Thyroid gland (tissue), 4 donors: ENCODE measurements around the gene NUMBL. TPM values are rescaled to one million over a fixed set of nuclear protein-coding genes. Genes with fewer than 3 reads are reported as not detected.

Source experiments
- DNase-seq, 2 donors: peaks; one replicate each; pipeline ENCODE4 v3.0.0-alpha.2; 2019
- H3K27ac ChIP-seq, 3 donors: fragments of 200-600 bp; sonication (generic); 1 replicate in 2 of 3; 2 replicates in 1 of 3; pipeline ENCODE4 v1.5.1; 2016 to 2019; ENCODE audit warnings: mild to moderate bottlenecking in 1 of 3, moderate library complexity in 1 of 3
- H3K27me3 ChIP-seq: fragments of 200-600 bp; sonication (generic); one replicate; pipeline ENCODE4 v1.5.1; 2019
- H3K36me3 ChIP-seq, 2 donors: fragments of 200-600 bp; sonication (generic); one replicate each; pipeline ENCODE4 v1.5.1; 2016 to 2019
- H3K4me1 ChIP-seq, 2 donors: fragments of 200-600 bp; sonication (generic); one replicate each; pipeline ENCODE4 v1.5.1; 2017 to 2019
- H3K4me3 ChIP-seq, 3 donors: fragments of 200-600 bp; sonication (generic); replicated peaks in 1 of 3; 1 replicate in 2 of 3; 2 replicates in 1 of 3; pipeline ENCODE4 v1.5.1; 2016; ENCODE audit warnings: mild to moderate bottlenecking in 1 of 3
- H3K9me3 ChIP-seq: fragments of 200-600 bp; sonication (generic); one replicate; pipeline ENCODE4 v1.5.1; 2017
- POLR2A ChIP-seq, 2 donors: fragments of 450-650 bp; IDR thresholded peaks; one replicate each; pipeline ENCODE4 v1.6.1; 2017; ENCODE audit warnings: antibody characterized with exemption in 2 of 2, mild to moderate bottlenecking in 2 of 2, moderate library complexity in 1 of 2
- WGBS, 2 donors: methylation state at CpG; one replicate each; pipeline ENCODE4 v1.1.5; 2017; 5-methylcytosine and 5-hydroxymethylcytosine counted together
- intact Hi-C: fragments of 100-400 bp; cut with DNase I; formaldehyde crosslinking; loops from one replicate; pipeline ENCODE4 v1.15.1; 2023
- small RNA-seq: library from RNA; depleted of rRNA; stranded (forward); fragments of <200 nt; gene quantifications from one replicate; pipeline ENCODE3, GENCODE V24; 2016
- total RNA-seq, 4 donors: library from RNA; depleted of rRNA; stranded (reverse); fragments of >200 nt; gene quantifications; one replicate each; pipeline ENCODE4 v1.2.3, GENCODE V29; 2016
- TF ChIP-seq, protein P1 (sequence below), 6 experiments: fragments of 200-600 bp in 3 of 6; fragments of 450-650 bp in 3 of 6; sonication (generic) in 3 of 6; IDR thresholded peaks; one replicate each; pipeline ENCODE4 v1.5.1; 2016 to 2019; ENCODE audit warnings: antibody characterized with exemption in 6 of 6, mild to moderate bottlenecking in 2 of 6, inconsistent platforms in 1 of 6, moderate library complexity in 1 of 6

Gene NUMBL
- total RNA-seq, 4 donors from 2014 or later = 14.2 to 22.5 (median 17.0) TPM

DNA sequence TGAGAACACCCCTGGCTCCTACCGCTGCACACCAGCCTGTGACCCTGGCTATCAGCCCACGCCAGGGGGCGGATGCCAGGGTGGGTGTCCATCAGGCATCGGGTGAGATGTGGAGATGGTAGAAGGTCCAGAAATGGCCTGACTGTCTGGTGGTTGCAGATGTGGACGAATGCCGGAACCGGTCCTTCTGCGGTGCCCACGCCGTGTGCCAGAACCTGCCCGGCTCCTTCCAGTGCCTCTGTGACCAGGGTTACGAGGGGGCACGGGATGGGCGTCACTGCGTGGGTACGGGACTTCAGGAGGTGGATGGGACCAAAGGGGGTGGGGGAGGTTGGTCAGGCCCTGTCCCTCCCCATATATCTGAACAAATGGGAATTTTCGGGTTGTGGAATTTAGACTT is 73.5 kb downstream of the NUMBL start:
- no peak overlapping the region for H3K4me3 ChIP-seq
- peaks cover 8 to 20% of the 10 kb centered on the region in 2 donors for H3K36me3 ChIP-seq
- peaks cover 0 to 6% of the 10 kb centered on the region in 2 donors for H3K4me1 ChIP-seq
- no peak overlapping the region for H3K27ac ChIP-seq
- DNase-seq = no peak
- intact Hi-C loops = no loop called here
- H3K9me3 ChIP-seq = no peaks in the 10 kb centered on the region
- H3K27me3 ChIP-seq = no peaks in the 10 kb centered on the region
- WGBS, 2 donors = 95 to 97% methylated on average over 16 to 17 of the region's 17 CpGs
- no peak for TF ChIP-seq POLR2A (IDR thresholded peaks at IDR 0.05)
- TF ChIP-seq, protein P1, sequence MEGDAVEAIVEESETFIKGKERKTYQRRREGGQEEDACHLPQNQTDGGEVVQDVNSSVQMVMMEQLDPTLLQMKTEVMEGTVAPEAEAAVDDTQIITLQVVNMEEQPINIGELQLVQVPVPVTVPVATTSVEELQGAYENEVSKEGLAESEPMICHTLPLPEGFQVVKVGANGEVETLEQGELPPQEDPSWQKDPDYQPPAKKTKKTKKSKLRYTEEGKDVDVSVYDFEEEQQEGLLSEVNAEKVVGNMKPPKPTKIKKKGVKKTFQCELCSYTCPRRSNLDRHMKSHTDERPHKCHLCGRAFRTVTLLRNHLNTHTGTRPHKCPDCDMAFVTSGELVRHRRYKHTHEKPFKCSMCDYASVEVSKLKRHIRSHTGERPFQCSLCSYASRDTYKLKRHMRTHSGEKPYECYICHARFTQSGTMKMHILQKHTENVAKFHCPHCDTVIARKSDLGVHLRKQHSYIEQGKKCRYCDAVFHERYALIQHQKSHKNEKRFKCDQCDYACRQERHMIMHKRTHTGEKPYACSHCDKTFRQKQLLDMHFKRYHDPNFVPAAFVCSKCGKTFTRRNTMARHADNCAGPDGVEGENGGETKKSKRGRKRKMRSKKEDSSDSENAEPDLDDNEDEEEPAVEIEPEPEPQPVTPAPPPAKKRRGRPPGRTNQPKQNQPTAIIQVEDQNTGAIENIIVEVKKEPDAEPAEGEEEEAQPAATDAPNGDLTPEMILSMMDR (IDR thresholded peaks at IDR 0.05) = no peak

GRCh38 chr19:40616178-40616577 is 74.3 kb downstream of the NUMBL start:
- no peak overlapping the region for H3K27ac ChIP-seq
- no peaks in the 10 kb centered on the region for H3K27me3 ChIP-seq
- no peaks in the 10 kb centered on the region for H3K9me3 ChIP-seq
- intact Hi-C loops = no loop called here
- H3K4me1 ChIP-seq = peaks cover 0 to 8% of the 10 kb centered on the region in 2 donors
- H3K36me3 ChIP-seq = peaks cover 8 to 16% of the 10 kb centered on the region in 2 donors
- TF ChIP-seq POLR2A (IDR thresholded peaks at IDR 0.05) = no peak
- TF ChIP-seq, protein P1 (IDR thresholded peaks at IDR 0.05) = no peak
- H3K4me3 ChIP-seq = no peak overlapping the region
- 85 to 93% methylated on average over 5 of the region's 5 CpGs for WGBS, 2 donors
- no peak for DNase-seq

Small RNA genes lying within 50 kb of the gene (small RNA-seq; reads per million reads assigned to genes)
- gene RNU6-195P = not detected

Other genes starting within 250 kb of the NUMBL start
- 10 to 100 TPM; 15.6 to 25.2 (median 20.4) TPM for gene SERTAD3, start 246.3 kb downstream of the NUMBL start, total RNA-seq
- 100 to 1,000 TPM; 111 to 238 (median 205) TPM for gene BLVRB, start 224.9 kb downstream of the NUMBL start, total RNA-seq
- 1 to 10 TPM in 2 of 4 donors, under 1 TPM in 2; 0.67 to 2.7 (median 1.0) TPM for gene SPTBN4, start 223.7 kb downstream of the NUMBL start, total RNA-seq
- 10 to 100 TPM; 33.3 to 52.1 (median 42.9) TPM for gene SHKBP1, start 113.8 kb downstream of the NUMBL start, total RNA-seq
- gene LTBP4, start 89.3 kb downstream of the NUMBL start, total RNA-seq = 100 to 1,000 TPM; 134 to 276 (median 196) TPM
- 10 to 100 TPM; 39.2 to 73.0 (median 54.7) TPM for gene COQ8B, start 26.2 kb upstream of the NUMBL start, total RNA-seq
- gene ITPKC, start 26.5 kb upstream of the NUMBL start, total RNA-seq = 10 to 100 TPM; 18.3 to 49.7 (median 25.1) TPM
- gene ACTMAP, start 59.8 kb upstream of the NUMBL start, total RNA-seq = 1 to 10 TPM; 3.3 to 8.5 (median 4.5) TPM
- 10 to 100 TPM; 38.2 to 80.5 (median 55.1) TPM for gene SNRPA, start 60.6 kb upstream of the NUMBL start, total RNA-seq
- gene MIA, start 84.9 kb upstream of the NUMBL start, total RNA-seq = not detected
- gene RAB4B, start 87.6 kb upstream of the NUMBL start, total RNA-seq = 10 to 100 TPM; 21.5 to 56.6 (median 31.5) TPM
- gene EGLN2, start 108.5 kb upstream of the NUMBL start, total RNA-seq = 100 to 1,000 TPM in 2 of 4 donors, 10 to 100 TPM in 2; 94.2 to 120 (median 105) TPM
- gene CYP2A6, start 159.8 kb upstream of the NUMBL start, total RNA-seq = not detected
- gene CYP2A7, start 191.6 kb upstream of the NUMBL start, total RNA-seq = not detected